DND-41 (cell line): ENCODE results near the gene KIAA1958.

Experiments
- ATAC-seq: fragments of 200-7000 bp; cut with Tn5 transposase; 3 replicates; pipeline ENCODE4 v1.9.1; 2021; ENCODE audit warnings: low read depth; ENCODE audit not compliant: insufficient read depth
- DNase-seq: peaks from one replicate; pipeline ENCODE4 v3.0.0-alpha.2; 2020
- H2AFZ ChIP-seq: 2 replicates; pipeline ENCODE4 v1.6.0; 2012; ENCODE audit warnings: low read depth, low read length
- H3K27ac ChIP-seq: 2 replicates; pipeline ENCODE4 v1.5.1; 2012; ENCODE audit warnings: low read length, inconsistent platforms
- H3K27me3 ChIP-seq: fragments of 200-600 bp; sonication (generic); 2 replicates; pipeline ENCODE4 v1.6.0; 2012; ENCODE audit warnings: low read length, mild to moderate bottlenecking, inconsistent platforms; ENCODE audit not compliant: insufficient read depth, poor library complexity
- H3K36me3 ChIP-seq: 2 replicates; pipeline ENCODE4 v1.5.1; 2012; ENCODE audit warnings: low read length, inconsistent platforms; ENCODE audit not compliant: insufficient read depth
- H3K4me1 ChIP-seq: 2 replicates; pipeline ENCODE4 v1.5.1; 2012; ENCODE audit warnings: mild to moderate bottlenecking, low read length; ENCODE audit not compliant: insufficient read depth
- H3K4me2 ChIP-seq: 2 replicates; pipeline ENCODE4 v1.6.0; 2012; ENCODE audit warnings: mild to moderate bottlenecking, moderate library complexity, low read length, inconsistent platforms; ENCODE audit not compliant: insufficient read depth
- H3K4me3 ChIP-seq, 2 experiments: fragments of 200-600 bp in 1 of 2; shearing (Covaris generic) in 1 of 2; 2 replicates each; pipeline ENCODE4 v1.5.1; 2012 to 2016; ENCODE audit warnings: inconsistent platforms in 2 of 2, low read length in 2 of 2, mild to moderate bottlenecking in 2 of 2, low read depth in 1 of 2, moderate library complexity in 1 of 2
- H3K79me2 ChIP-seq: 2 replicates; pipeline ENCODE4 v1.6.0; 2012; ENCODE audit warnings: low read length, inconsistent platforms; ENCODE audit not compliant: insufficient read depth
- H3K9ac ChIP-seq: 2 replicates; pipeline ENCODE4 v1.6.0; 2012; ENCODE audit warnings: low read depth, mild to moderate bottlenecking, inconsistent platforms, low read length, moderate library complexity
- H3K9me3 ChIP-seq: 2 replicates; pipeline ENCODE4 v1.5.1; 2012; ENCODE audit warnings: low read length, moderate library complexity, mild to moderate bottlenecking, inconsistent platforms; ENCODE audit not compliant: insufficient read depth, severe bottlenecking
- H4K20me1 ChIP-seq: 2 replicates; pipeline ENCODE4 v1.6.0; 2012; ENCODE audit warnings: low read length; ENCODE audit not compliant: insufficient read depth
- CTCF ChIP-seq: IDR thresholded peaks from 2 replicates; pipeline ENCODE4 v1.5.1; 2012; ENCODE audit warnings: borderline replicate concordance, low read length, moderate library complexity, mild to moderate bottlenecking; ENCODE audit not compliant: poor library complexity, severe bottlenecking; ENCODE audit errors: extremely low read depth
- EZH2 ChIP-seq: IDR thresholded peaks from 3 replicates; pipeline ENCODE4 v1.6.1; 2012; ENCODE audit warnings: borderline replicate concordance, low read depth, mild to moderate bottlenecking, moderate library complexity, low read length, inconsistent platforms; ENCODE audit not compliant: severe bottlenecking

Gene KIAA1958

GRCh38 chr9:112439825-112440224, 46.8 kb upstream of the KIAA1958 start:
- no peaks in the 10 kb centered on the region for H4K20me1 ChIP-seq
- TF ChIP-seq CTCF (no peak), EZH2 (no peak)
- no peak overlapping the region for H3K4me2 ChIP-seq
- no peaks in the 10 kb centered on the region for H3K9me3 ChIP-seq
- no peak overlapping the region for H3K27ac ChIP-seq
- H3K27me3 ChIP-seq: no peaks in the 10 kb centered on the region
- H3K4me1 ChIP-seq: no peaks in the 10 kb centered on the region
- no peaks in the 10 kb centered on the region; the same call in 1 of the 2 replicates for H3K36me3 ChIP-seq
- no peaks in the 10 kb centered on the region for H3K79me2 ChIP-seq
- no peak overlapping the region for H3K4me3 ChIP-seq
- ATAC-seq: no peak
- no peak for DNase-seq
- H3K9ac ChIP-seq: no peak overlapping the region
- H2AFZ ChIP-seq: no peak overlapping the region

GRCh38 chr9:112443200-112443599, 43.4 kb upstream of the KIAA1958 start:
- H3K36me3 ChIP-seq: no peaks in the 10 kb centered on the region; the same call in 1 of the 2 replicates
- no peak overlapping the region for H3K4me2 ChIP-seq
- no peaks in the 10 kb centered on the region for H3K9me3 ChIP-seq
- peak; percentile 10 for DNase-seq
- no peak overlapping the region for H3K4me3 ChIP-seq
- no peaks in the 10 kb centered on the region for H3K79me2 ChIP-seq
- H4K20me1 ChIP-seq: no peaks in the 10 kb centered on the region
- no peak overlapping the region for H3K27ac ChIP-seq
- no peak overlapping the region for H2AFZ ChIP-seq
- H3K4me1 ChIP-seq: no peaks in the 10 kb centered on the region
- H3K27me3 ChIP-seq: no peaks in the 10 kb centered on the region
- H3K9ac ChIP-seq: no peak overlapping the region
- peak; percentile 60 for TF ChIP-seq CTCF
- no peak for TF ChIP-seq EZH2
- ATAC-seq: no peak

GRCh38 chr9:112443636-112444035, 43.0 kb upstream of the KIAA1958 start:
- no peaks in the 10 kb centered on the region for H3K27me3 ChIP-seq
- no peaks in the 10 kb centered on the region; the same call in 1 of the 2 replicates for H3K36me3 ChIP-seq
- ATAC-seq (no peak), DNase-seq (no peak)
- H3K4me2 ChIP-seq: no peak overlapping the region
- no peaks in the 10 kb centered on the region for H3K79me2 ChIP-seq
- H4K20me1 ChIP-seq: no peaks in the 10 kb centered on the region
- no peak overlapping the region for H3K9ac ChIP-seq
- no peaks in the 10 kb centered on the region for H3K9me3 ChIP-seq
- TF ChIP-seq CTCF (no peak), EZH2 (no peak)
- H3K4me3 ChIP-seq: no peak overlapping the region
- no peak overlapping the region for H2AFZ ChIP-seq
- no peaks in the 10 kb centered on the region for H3K4me1 ChIP-seq
- no peak overlapping the region for H3K27ac ChIP-seq

GRCh38 chr9:112445196-112445595, 41.4 kb upstream of the KIAA1958 start:
- no peaks in the 10 kb centered on the region for H3K27me3 ChIP-seq
- no peaks in the 10 kb centered on the region; the same call in 1 of the 2 replicates for H3K36me3 ChIP-seq
- H3K79me2 ChIP-seq: no peaks in the 10 kb centered on the region
- H3K9ac ChIP-seq: no peak overlapping the region
- H3K27ac ChIP-seq: no peak overlapping the region
- no peaks in the 10 kb centered on the region for H3K9me3 ChIP-seq
- ATAC-seq: no peak
- H3K4me3 ChIP-seq: no peak overlapping the region
- no peak overlapping the region for H3K4me2 ChIP-seq
- H4K20me1 ChIP-seq: no peaks in the 10 kb centered on the region
- no peaks in the 10 kb centered on the region for H3K4me1 ChIP-seq
- no peak overlapping the region for H2AFZ ChIP-seq
- no peak for TF ChIP-seq EZH2
- TF ChIP-seq CTCF: no peak
- no peak for DNase-seq
